GM13976 (cell line): ENCODE measurements around the gene TNIP1.

Experiments
- DNase-seq: peaks from one replicate; pipeline ENCODE4 v3.0.0; 2012; ENCODE audit warnings: low spot score
- CTCF ChIP-seq: IDR thresholded peaks from 2 replicates; pipeline ENCODE4 v1.5.1; 2012; ENCODE audit warnings: borderline replicate concordance, mild to moderate bottlenecking; ENCODE audit not compliant: insufficient read depth; ENCODE audit errors: extremely low read depth, missing control alignments, control extremely low read depth
- in situ Hi-C: fragments of 300-500 bp; cut with MboI; formaldehyde crosslinking; loops from one replicate; pipeline ENCODE4 v1.12.0; 2022; ENCODE audit warnings: low sequenced_read_pairs, mixed read lengths, inconsistent platforms; ENCODE audit not compliant: unreplicated experiment

TNIP1 gene

GRCh38 chr5:151070449-151070848, 10.4 kb downstream of the TNIP1 start:
- in situ Hi-C loops, result no loop called here
- TF ChIP-seq CTCF, result no peak
- peak; percentile 6 for DNase-seq

GRCh38 chr5:151068433-151069197, 12.2 kb downstream of the TNIP1 start:
- in situ Hi-C loops, result no loop called here
- no peak for TF ChIP-seq CTCF
- peak; percentile 54 for DNase-seq

GRCh38 chr5:151067632-151068432, 13.0 kb downstream of the TNIP1 start:
- TF ChIP-seq CTCF, result no peak
- no peak for DNase-seq
- in situ Hi-C loops, result no loop called here

GRCh38 chr5:151066920-151067319, 13.9 kb downstream of the TNIP1 start:
- DNase-seq, result no peak
- no peak for TF ChIP-seq CTCF
- in situ Hi-C loops, result no loop called here

- in situ Hi-C loops, result no loop called here
- DNase-seq, result no peak
These were observed 15.2 kb downstream of the TNIP1 start for GRCh38 chr5:151065609-151066008.

GRCh38 chr5:151064916-151065499, 15.8 kb downstream of the TNIP1 start:
- in situ Hi-C loops, result no loop called here
- TF ChIP-seq CTCF, result no peak
- no peak for DNase-seq

More at GRCh38 chr5:151065609-151066008, 15.2 kb downstream of the TNIP1 start:
- TF ChIP-seq CTCF, result no peak
